Astrocyte of the spinal cord (primary cell): ENCODE data around the gene RALA.

Source experiments
- DNase-seq: peaks from one replicate; pipeline ENCODE4 v3.0.0; 2011; ENCODE audit warnings: low read depth, low spot score
- H3K4me3 ChIP-seq: 2 replicates; pipeline ENCODE4 v1.5.1; 2011; ENCODE audit warnings: low read depth, mild to moderate bottlenecking, low read length, moderate library complexity
- CTCF ChIP-seq: IDR thresholded peaks from 2 replicates; pipeline ENCODE4 v1.5.1; 2012; ENCODE audit warnings: low read depth, mild to moderate bottlenecking, low read length, inconsistent platforms
- in situ Hi-C: cut with HindIII; loops from 2 replicates; pipeline ENCODE4 v1.10.0; 2017; ENCODE audit warnings: low sequenced_read_pairs

The RALA gene

GRCh38 chr7:39637400-39637799, 14.0 kb downstream of the RALA start:
- no peak for TF ChIP-seq CTCF
- no peak for DNase-seq
- in situ Hi-C loops: no loop called here
- H3K4me3 ChIP-seq: no peak overlapping the region

- in situ Hi-C loops: no loop called here
- TF ChIP-seq CTCF: no peak
- H3K4me3 ChIP-seq: no peak overlapping the region
- DNase-seq: no peak
These were observed 14.7 kb downstream of the RALA start for GRCh38 chr7:39637963-39638485.

GRCh38 chr7:39642896-39643295, 19.5 kb downstream of the RALA start:
- in situ Hi-C loops: no loop called here
- DNase-seq: no peak
- no peak for TF ChIP-seq CTCF
- H3K4me3 ChIP-seq: no peak overlapping the region

- DNase-seq: peak; percentile 50
- in situ Hi-C loops: no loop called here
- TF ChIP-seq CTCF: no peak
- no peak overlapping the region for H3K4me3 ChIP-seq
These were observed 20.8 kb downstream of the RALA start for GRCh38 chr7:39644170-39644569.

- no peak overlapping the region for H3K4me3 ChIP-seq
- in situ Hi-C loops: no loop called here
- no peak for TF ChIP-seq CTCF
- DNase-seq: no peak
These were observed 22.4 kb downstream of the RALA start for GRCh38 chr7:39645482-39646407.

GRCh38 chr7:39647816-39648215, 24.4 kb downstream of the RALA start:
- no peak for TF ChIP-seq CTCF
- in situ Hi-C loops: no loop called here
- DNase-seq: no peak
- no peak overlapping the region for H3K4me3 ChIP-seq
